OCI-LY1 (cell line): Measurements from ENCODE around the gene KCTD16.

Experiments used
- H2AFZ ChIP-seq: fragments of 200-600 bp; sonication (generic), shearing (Covaris generic); 2 replicates; pipeline ENCODE4 v1.6.0; 2014; ENCODE audit warnings: antibody characterized with exemption, mild to moderate bottlenecking, low read length
- H3F3A ChIP-seq: fragments of 200-600 bp; sonication (generic), shearing (Covaris generic); 2 replicates; pipeline ENCODE4 v1.6.0; 2014; ENCODE audit warnings: mild to moderate bottlenecking, antibody characterized with exemption, low read length, moderate library complexity; ENCODE audit not compliant: insufficient read depth
- H3K27ac ChIP-seq: fragments of 200-600 bp; sonication (generic); 2 replicates; pipeline ENCODE4 v1.5.1; 2014; ENCODE audit warnings: low read length, mixed run types, mild to moderate bottlenecking, low read depth; ENCODE audit not compliant: poor library complexity, severe bottlenecking
- H3K27me3 ChIP-seq: fragments of 200-600 bp; sonication (generic); 2 replicates; pipeline ENCODE4 v1.6.0; 2014; ENCODE audit warnings: antibody characterized with exemption, mild to moderate bottlenecking, low read length, moderate library complexity; ENCODE audit not compliant: insufficient read depth
- H3K36me3 ChIP-seq: fragments of 200-600 bp; sonication (generic); 2 replicates; pipeline ENCODE4 v1.6.1; 2014; ENCODE audit warnings: mild to moderate bottlenecking, antibody characterized with exemption, low read length, moderate library complexity, mixed read lengths; ENCODE audit not compliant: insufficient read depth
- H3K4me1 ChIP-seq: fragments of 200-600 bp; sonication (generic); 2 replicates; pipeline ENCODE4 v1.5.1; 2014; ENCODE audit warnings: mild to moderate bottlenecking, low read length, moderate library complexity; ENCODE audit not compliant: insufficient read depth, severe bottlenecking
- H3K4me2 ChIP-seq: fragments of 200-600 bp; sonication (generic), shearing (Covaris generic); 2 replicates; pipeline ENCODE4 v1.6.1; 2014; ENCODE audit warnings: low read length
- H3K4me3 ChIP-seq: fragments of 200-600 bp; sonication (generic); 2 replicates; pipeline ENCODE4 v1.5.1; 2014; ENCODE audit warnings: low read length, low read depth, mild to moderate bottlenecking, mixed read lengths; ENCODE audit not compliant: poor library complexity, severe bottlenecking
- H3K79me2 ChIP-seq: fragments of 200-600 bp; shearing (Covaris generic); 2 replicates; pipeline ENCODE4 v1.6.1; 2016; ENCODE audit warnings: mixed run types, low read length, mixed read lengths; ENCODE audit not compliant: insufficient read depth
- H3K9ac ChIP-seq: fragments of 200-600 bp; sonication (generic), shearing (Covaris generic); 2 replicates; pipeline ENCODE4 v1.6.1; 2014; ENCODE audit warnings: mild to moderate bottlenecking, low read length, mixed read lengths
- H3K9me2 ChIP-seq: fragments of 200-600 bp; sonication (generic), shearing (Covaris generic); 2 replicates; pipeline ENCODE4 v1.6.1; 2014; ENCODE audit warnings: low read depth, mild to moderate bottlenecking, low read length, mixed read lengths
- H3K9me3 ChIP-seq: fragments of 200-600 bp; shearing (Covaris generic); 2 replicates; pipeline ENCODE4 v1.6.1; 2014; ENCODE audit warnings: low read length, mixed read lengths
- H4K20me1 ChIP-seq: fragments of 200-600 bp; sonication (generic), shearing (Covaris generic); 2 replicates; pipeline ENCODE4 v1.6.0; 2016; ENCODE audit warnings: mild to moderate bottlenecking, low read length; ENCODE audit not compliant: insufficient read depth
- CTCF ChIP-seq: fragments of 200-600 bp; sonication (generic), shearing (Covaris generic); IDR thresholded peaks from 2 replicates; pipeline ENCODE4 v1.5.1; 2017; ENCODE audit warnings: mild to moderate bottlenecking, antibody characterized with exemption, low read length, moderate library complexity, mixed read lengths
- EZH2 ChIP-seq: fragments of 200-600 bp; sonication (generic), shearing (Covaris generic); IDR thresholded peaks from 2 replicates; pipeline ENCODE4 v1.8.0; 2017; ENCODE audit warnings: borderline replicate concordance, mixed run types, mild to moderate bottlenecking, antibody characterized with exemption, low read length, moderate library complexity, mixed read lengths

KCTD16 gene

GRCh38 chr5:144237851-144238250, 67.2 kb downstream of the KCTD16 start:
- no peaks in the 10 kb centered on the region for H3K9me2 ChIP-seq
- no peaks in the 10 kb centered on the region for H3K79me2 ChIP-seq
- no peak overlapping the region for H3K4me2 ChIP-seq
- no peaks in the 10 kb centered on the region for H3F3A ChIP-seq
- H3K27me3 ChIP-seq = no peaks in the 10 kb centered on the region
- H3K9ac ChIP-seq = no peak overlapping the region
- TF ChIP-seq CTCF (no peak), EZH2 (no peak)
- H3K4me3 ChIP-seq = no peak overlapping the region
- H3K9me3 ChIP-seq = no peaks in the 10 kb centered on the region
- H3K27ac ChIP-seq = no peak overlapping the region
- H2AFZ ChIP-seq = no peak overlapping the region
- no peaks in the 10 kb centered on the region for H4K20me1 ChIP-seq
- H3K4me1 ChIP-seq = no peaks in the 10 kb centered on the region
- no peaks in the 10 kb centered on the region for H3K36me3 ChIP-seq

DNA sequence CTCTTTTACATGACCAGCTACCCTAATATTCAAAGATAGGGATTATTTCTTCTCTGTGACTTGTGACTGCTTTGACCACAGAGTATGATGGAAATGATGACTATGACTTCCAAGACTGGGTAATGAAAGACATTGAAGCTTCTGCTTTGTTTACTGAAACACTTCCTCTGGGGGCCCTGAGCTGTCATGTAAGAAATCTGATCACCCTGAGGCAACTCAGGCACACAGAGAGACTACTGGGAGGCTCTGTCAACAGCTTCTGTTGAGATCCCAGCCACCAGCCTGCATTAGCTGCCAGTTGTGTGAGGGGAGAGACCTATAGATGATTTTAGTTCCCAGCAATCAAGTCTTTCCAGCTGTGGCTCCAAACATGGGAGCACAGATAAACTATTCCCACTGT, 76.5 kb downstream of the KCTD16 start:
- no peak overlapping the region for H2AFZ ChIP-seq
- no peaks in the 10 kb centered on the region for H3K9me2 ChIP-seq
- no peak for TF ChIP-seq CTCF
- no peak for TF ChIP-seq EZH2
- H3K9ac ChIP-seq = no peak overlapping the region
- no peak overlapping the region for H3K27ac ChIP-seq
- no peaks in the 10 kb centered on the region for H3K79me2 ChIP-seq
- H3K4me2 ChIP-seq = no peak overlapping the region
- H4K20me1 ChIP-seq = no peaks in the 10 kb centered on the region
- no peaks in the 10 kb centered on the region for H3K4me1 ChIP-seq
- no peaks in the 10 kb centered on the region for H3K36me3 ChIP-seq
- H3K4me3 ChIP-seq = no peak overlapping the region
- no peaks in the 10 kb centered on the region for H3F3A ChIP-seq
- H3K27me3 ChIP-seq = no peaks in the 10 kb centered on the region
- H3K9me3 ChIP-seq = no peaks in the 10 kb centered on the region

DNA sequence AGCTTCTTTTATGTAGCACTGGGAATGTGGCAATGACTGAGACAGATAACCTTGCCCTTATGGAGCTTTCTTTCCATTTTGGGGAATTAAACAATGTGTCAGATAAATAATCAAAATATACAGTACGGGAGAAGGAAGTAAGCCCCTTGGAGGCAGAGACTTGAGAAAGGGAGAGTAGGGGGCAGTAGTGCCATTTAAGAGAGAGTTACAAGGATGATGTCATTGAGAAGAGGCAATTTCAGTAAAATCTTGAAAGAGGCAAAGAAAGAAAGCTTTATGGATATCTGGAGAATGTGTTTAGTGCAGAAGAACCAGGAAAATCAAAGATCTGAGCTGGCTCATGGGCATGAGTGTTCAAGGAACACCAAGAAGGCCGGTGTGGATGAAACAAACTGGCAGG, 77.3 kb downstream of the KCTD16 start:
- H3K27ac ChIP-seq = no peak overlapping the region
- no peaks in the 10 kb centered on the region for H3K9me2 ChIP-seq
- no peak overlapping the region for H3K4me2 ChIP-seq
- no peak overlapping the region for H3K4me3 ChIP-seq
- H3K4me1 ChIP-seq = no peaks in the 10 kb centered on the region
- H2AFZ ChIP-seq = no peak overlapping the region
- no peaks in the 10 kb centered on the region for H4K20me1 ChIP-seq
- H3K9me3 ChIP-seq = no peaks in the 10 kb centered on the region
- no peak overlapping the region for H3K9ac ChIP-seq
- H3K36me3 ChIP-seq = no peaks in the 10 kb centered on the region
- H3K27me3 ChIP-seq = no peaks in the 10 kb centered on the region
- H3F3A ChIP-seq = no peaks in the 10 kb centered on the region
- TF ChIP-seq CTCF (no peak), EZH2 (no peak)
- H3K79me2 ChIP-seq = no peaks in the 10 kb centered on the region
